Bone marrow (tissue), 2 donors: ENCODE measurements around the gene C22orf42.
"Not testable (repeated sequence)": the region's sequence is repeated elsewhere in the genome, so short reads cannot be mapped to it uniquely, and the experiment has no call there.

Experiments
- DNase-seq, 2 donors: peaks; one replicate each; lab custom pipeline; 2025; lab: John Stamatoyannopoulos, UW

C22orf42 gene

GRCh38 chr22:32134796-32135195 lies 24.3 kb downstream of the C22orf42 start:
- DNase-seq, result not testable (repeated sequence)

- no peak for DNase-seq
Measured at GRCh38 chr22:32132783-32133182, 26.3 kb downstream of the C22orf42 start.

DNA sequence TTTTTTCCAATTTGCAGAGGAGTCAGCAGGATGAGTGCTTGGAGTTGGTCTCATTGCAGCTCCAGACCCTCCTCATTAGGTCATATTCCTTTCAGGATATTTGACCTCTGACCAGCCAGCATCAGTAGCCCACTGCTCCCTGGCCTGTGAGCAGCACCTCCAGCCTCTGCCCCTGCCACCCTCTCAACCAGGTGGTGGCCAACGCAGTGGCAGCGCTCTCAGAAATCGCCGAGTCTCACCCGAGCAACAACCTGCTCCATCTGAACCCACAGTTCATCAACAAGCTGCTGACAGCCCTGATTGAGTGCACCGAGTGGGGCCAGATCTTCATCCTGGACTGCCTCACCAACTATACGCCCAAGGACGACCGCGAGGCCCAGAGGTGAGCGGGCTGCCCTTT lies 27.0 kb downstream of the C22orf42 start:
- DNase-seq, result no peak

GRCh38 chr22:32130464-32130863 lies 28.6 kb downstream of the C22orf42 start:
- no peak for DNase-seq

DNA sequence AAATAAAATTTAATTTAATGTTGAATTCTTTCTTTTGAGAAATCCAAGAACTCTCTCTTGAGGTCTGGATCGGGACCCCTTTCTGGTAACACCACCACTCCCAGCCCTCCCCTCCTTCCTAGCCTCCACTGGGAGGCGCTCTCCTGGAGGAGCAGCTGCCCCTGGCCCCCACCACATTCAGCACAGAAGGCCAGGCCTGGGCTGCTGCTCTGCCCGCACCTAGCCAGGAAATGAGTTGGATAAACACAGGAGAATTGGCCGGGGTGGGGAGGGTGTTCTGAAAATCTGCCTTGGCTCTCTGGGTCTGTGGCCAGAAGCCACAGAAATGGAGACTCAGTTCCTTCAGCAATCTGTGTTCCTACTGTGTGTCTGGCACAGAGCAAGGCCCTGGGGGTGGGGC lies 31.2 kb downstream of the C22orf42 start:
- no peak for DNase-seq

DNA sequence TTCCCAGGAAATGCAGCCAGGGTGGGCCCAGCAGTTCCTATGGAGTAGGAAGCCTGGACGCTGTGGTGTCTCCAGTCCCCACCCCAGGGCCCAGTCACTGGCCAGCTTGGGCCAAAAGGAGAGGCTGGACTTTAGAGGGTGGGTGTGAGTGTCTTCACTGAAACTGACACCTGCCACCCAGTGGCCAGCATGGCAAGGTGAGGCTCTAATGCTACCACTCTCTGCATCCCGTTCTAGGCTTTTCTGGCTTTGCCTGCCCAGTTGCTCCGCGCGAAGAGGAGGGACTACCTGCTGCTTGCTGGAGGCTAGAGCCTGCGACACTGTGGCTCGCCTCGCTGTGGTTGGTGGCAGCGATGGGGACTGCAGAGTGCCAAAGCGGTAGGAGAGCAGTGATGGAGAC lies 35.4 kb downstream of the C22orf42 start:
- DNase-seq, result no peak

- no peak for DNase-seq
Measured at GRCh38 chr22:32122899-32123298, 36.2 kb downstream of the C22orf42 start.

GRCh38 chr22:32120603-32121002 lies 38.5 kb downstream of the C22orf42 start:
- no peak for DNase-seq

GRCh38 chr22:32119568-32120235 lies 39.4 kb downstream of the C22orf42 start:
- no peak for DNase-seq

- DNase-seq, result no peak
Measured at GRCh38 chr22:32112380-32112779, 46.7 kb downstream of the C22orf42 start.

DNA sequence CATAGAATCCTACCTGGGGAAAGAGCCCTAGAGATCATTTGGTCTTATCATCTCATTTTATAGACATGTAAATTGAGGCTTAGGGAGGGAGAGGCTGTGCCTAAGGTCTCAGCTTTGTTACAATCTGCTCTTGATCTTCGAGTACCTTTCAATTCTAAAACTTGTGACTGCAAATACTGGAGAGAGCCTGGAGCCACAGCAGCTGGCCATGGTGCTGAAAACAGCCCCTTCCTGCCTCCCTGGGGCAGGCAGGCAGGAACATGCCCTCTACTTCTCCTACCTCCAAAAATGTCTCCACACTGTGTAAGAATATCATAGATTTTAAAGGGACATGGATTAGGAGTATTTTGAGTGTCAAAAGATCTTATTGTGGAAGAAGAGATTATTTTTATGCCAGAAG lies 52.2 kb downstream of the C22orf42 start:
- no peak for DNase-seq

- DNase-seq, result no peak
Measured at GRCh38 chr22:32103658-32104315, 55.3 kb downstream of the C22orf42 start.

GRCh38 chr22:32100711-32101110 lies 58.4 kb downstream of the C22orf42 start:
- no peak for DNase-seq
